NT2/D1 (cell line): ENCODE results near the gene HK1.

Source experiments
- DNase-seq: peaks from one replicate; pipeline ENCODE4 v3.0.0-alpha.2; 2011; ENCODE audit warnings: low read depth, low spot score
- H3K27me3 ChIP-seq: 2 replicates; pipeline ENCODE4 v1.6.0; 2011; ENCODE audit warnings: mild to moderate bottlenecking; ENCODE audit not compliant: insufficient read length, insufficient read depth
- H3K36me3 ChIP-seq: 2 replicates; pipeline ENCODE4 v1.6.1; 2011; ENCODE audit warnings: mild to moderate bottlenecking, low read length, mixed read lengths; ENCODE audit not compliant: insufficient read depth, insufficient read length
- H3K4me1 ChIP-seq: 2 replicates; pipeline ENCODE4 v1.5.1; 2011; ENCODE audit not compliant: insufficient read depth, insufficient read length
- H3K4me3 ChIP-seq: 2 replicates; pipeline ENCODE4 v1.5.1; 2011; ENCODE audit warnings: low read depth; ENCODE audit not compliant: insufficient read length
- H3K9ac ChIP-seq: 2 replicates; pipeline ENCODE4 v1.6.0; 2011; ENCODE audit warnings: low read depth; ENCODE audit not compliant: insufficient read length
- H3K9me3 ChIP-seq: 2 replicates; pipeline ENCODE4 v1.5.1; 2011; ENCODE audit warnings: mild to moderate bottlenecking, low read length; ENCODE audit not compliant: insufficient read depth
- SUZ12 ChIP-seq: IDR thresholded peaks from 2 replicates; pipeline ENCODE4 v1.6.1; 2011; ENCODE audit not compliant: insufficient read length, insufficient read depth; ENCODE audit errors: extremely low read depth
- YY1 ChIP-seq: IDR thresholded peaks from 2 replicates; pipeline ENCODE4 v1.6.1; 2011; ENCODE audit not compliant: insufficient read length, insufficient read depth
- ZNF274 ChIP-seq: IDR thresholded peaks from 2 replicates; pipeline ENCODE4 v1.6.1; 2011; ENCODE audit warnings: mild to moderate bottlenecking, low read depth, low read length

HK1 gene

DNA sequence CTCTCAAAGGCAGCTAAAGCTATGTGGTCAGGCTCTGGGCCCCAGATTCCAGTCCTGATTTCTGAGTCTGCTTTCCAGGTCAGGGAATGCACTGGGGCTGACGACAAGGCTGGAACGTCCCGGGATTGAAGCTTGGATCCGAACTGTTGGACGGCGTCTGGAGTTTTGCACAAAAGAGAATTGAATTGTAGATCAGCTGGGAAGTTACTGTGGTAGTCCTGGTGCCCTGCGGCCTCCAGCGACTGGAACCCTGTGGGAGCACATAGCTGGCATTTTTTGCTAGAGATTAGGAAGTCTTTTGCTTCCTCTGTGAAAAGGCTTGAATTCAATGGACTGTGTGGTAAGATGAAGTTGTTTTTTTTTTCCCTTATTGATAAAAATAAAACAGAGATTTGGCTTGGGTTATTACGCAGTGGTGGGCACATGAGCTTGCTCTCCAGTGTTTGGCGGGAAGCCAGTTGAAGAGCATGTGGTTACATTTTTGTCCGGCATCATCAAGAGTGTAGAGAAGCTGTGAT, at the start of gene HK1:
Gene HK1 (plus strand): TSS at position 51 of the 518 bp plus-strand sequence.
- no peaks in the 10 kb centered on the region for H3K9me3 ChIP-seq
- no peaks in the 10 kb centered on the region for H3K36me3 ChIP-seq
- TF ChIP-seq ZNF274, result no peak
- no peak for TF ChIP-seq SUZ12
- no peak for TF ChIP-seq YY1
- no peaks in the 10 kb centered on the region for H3K4me1 ChIP-seq
- H3K4me3 ChIP-seq, result no peak within 1 kb of the TSS
- peak; percentile 16 for DNase-seq
- no peaks in the 10 kb centered on the region for H3K27me3 ChIP-seq
- H3K9ac ChIP-seq, result no peak within 1 kb of the TSS

DNA sequence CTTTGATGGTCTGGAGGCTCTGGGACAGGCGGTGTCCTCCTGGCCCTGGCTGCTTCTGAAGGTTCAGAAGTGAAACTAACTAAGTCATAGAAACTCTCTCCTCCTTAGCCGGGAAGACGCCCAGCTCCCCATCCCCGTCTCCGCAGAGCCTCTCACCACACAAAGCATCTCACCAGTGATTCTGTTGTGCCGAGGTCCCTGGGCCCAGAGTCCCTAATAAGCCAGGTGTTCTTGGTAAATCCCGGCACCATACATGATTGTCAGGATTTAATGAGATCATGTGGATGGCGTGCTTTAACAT, 48.7 kb upstream of the HK1 start:
- Histone ChIP-seq H3K9me3 (no peaks in the 10 kb centered on the region), H3K27me3 (no peaks in the 10 kb centered on the region), H3K36me3 (no peaks in the 10 kb centered on the region), H3K4me1 (peaks cover 5% of the 10 kb centered on the region), H3K4me3 (no peak overlapping the region), H3K9ac (no peak overlapping the region)
- TF ChIP-seq SUZ12, result no peak
- DNase-seq, result no peak

DNA sequence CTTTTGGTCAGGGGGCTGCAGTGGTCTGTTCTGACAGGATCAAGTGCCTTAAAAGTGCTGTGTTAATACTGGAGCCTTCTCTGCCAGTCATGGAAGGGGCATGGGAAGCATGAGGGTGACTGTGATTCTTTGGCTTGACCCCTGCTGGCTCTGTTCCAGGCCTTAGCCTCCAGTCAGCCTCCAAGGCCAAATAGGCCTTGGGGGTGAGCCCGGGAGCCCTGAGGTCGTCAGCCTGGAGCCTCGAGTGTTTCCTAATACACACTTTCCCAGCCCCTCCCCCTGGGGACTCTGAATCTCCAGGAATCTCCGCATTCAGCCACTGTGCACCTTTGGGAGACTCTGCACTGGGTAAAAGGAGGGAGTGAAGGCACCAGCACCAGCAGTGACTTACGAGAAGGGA, 48.2 kb upstream of the HK1 start:
- no peaks in the 10 kb centered on the region for H3K27me3 ChIP-seq
- H3K9me3 ChIP-seq, result no peaks in the 10 kb centered on the region
- DNase-seq, result no peak
- H3K4me1 ChIP-seq, result peaks cover 5% of the 10 kb centered on the region
- no peaks in the 10 kb centered on the region for H3K36me3 ChIP-seq
- TF ChIP-seq YY1, result no peak
- TF ChIP-seq SUZ12, result no peak
- no peak for TF ChIP-seq ZNF274
- no peak overlapping the region for H3K4me3 ChIP-seq
- H3K9ac ChIP-seq, result no peak overlapping the region

DNA sequence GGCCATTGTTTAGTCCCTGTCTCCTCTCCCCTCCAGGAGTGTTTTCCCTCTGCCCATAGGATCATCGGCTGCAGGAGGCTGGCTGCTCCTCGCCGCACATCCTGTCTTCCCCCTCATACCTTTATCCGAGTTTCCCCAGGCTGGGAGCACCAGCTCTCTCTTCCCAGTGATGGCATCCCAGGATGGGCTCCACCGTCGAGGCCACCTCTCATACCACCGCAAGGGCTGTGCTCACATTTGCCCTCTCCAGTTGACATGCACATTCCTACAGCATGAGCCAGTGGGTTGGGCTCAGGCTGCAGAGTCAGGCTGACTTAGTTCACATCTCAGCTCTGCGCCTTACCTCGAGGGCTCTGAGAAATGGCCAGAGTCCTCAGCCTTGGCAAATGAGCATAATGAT, 46.0 kb upstream of the HK1 start:
- DNase-seq, result peak; percentile 33
- no peaks in the 10 kb centered on the region for H3K27me3 ChIP-seq
- TF ChIP-seq ZNF274, result no peak
- TF ChIP-seq SUZ12, result no peak
- TF ChIP-seq YY1, result no peak
- no peak overlapping the region for H3K4me3 ChIP-seq
- H3K9ac ChIP-seq, result no peak overlapping the region
- no peaks in the 10 kb centered on the region for H3K36me3 ChIP-seq
- peaks cover 5% of the 10 kb centered on the region for H3K4me1 ChIP-seq
- H3K9me3 ChIP-seq, result no peaks in the 10 kb centered on the region

DNA sequence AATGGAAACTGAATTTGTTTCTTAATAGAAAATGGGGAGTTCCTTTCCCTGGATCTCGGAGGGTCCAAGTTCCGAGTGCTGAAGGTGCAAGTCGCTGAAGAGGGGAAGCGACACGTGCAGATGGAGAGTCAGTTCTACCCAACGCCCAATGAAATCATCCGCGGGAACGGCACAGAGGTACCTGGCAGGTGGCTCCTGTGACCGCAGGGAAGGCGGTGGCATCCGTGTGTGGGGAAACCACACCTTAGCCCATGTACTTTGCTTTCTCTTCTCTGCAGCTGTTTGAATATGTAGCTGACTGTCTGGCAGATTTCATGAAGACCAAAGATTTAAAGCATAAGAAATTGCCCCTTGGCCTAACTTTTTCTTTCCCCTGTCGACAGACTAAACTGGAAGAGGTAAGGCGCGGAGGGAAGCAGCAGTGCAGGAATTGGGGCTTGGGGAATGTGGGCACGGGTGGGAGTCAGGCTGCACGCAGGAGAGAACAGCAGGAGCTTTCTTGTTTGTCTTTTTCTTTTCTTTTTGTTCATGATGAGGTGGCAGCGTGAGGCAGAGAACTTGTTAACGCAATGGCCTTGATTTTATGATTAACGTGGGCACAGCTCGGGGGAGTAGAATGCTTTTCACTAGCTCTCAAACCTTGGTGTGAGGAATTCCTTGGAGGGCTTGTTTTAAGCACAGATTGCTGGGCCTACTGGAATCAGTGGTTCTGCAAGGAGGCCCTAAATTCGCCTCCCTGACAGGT, 45.4 kb upstream of the HK1 start:
- H3K36me3 ChIP-seq, result no peaks in the 10 kb centered on the region
- no peak overlapping the region for H3K9ac ChIP-seq
- H3K4me1 ChIP-seq, result peaks cover 5% of the 10 kb centered on the region
- H3K9me3 ChIP-seq, result no peaks in the 10 kb centered on the region
- no peak for DNase-seq
- no peak overlapping the region for H3K4me3 ChIP-seq
- no peak for TF ChIP-seq ZNF274
- no peak for TF ChIP-seq YY1
- no peak for TF ChIP-seq SUZ12
- no peaks in the 10 kb centered on the region for H3K27me3 ChIP-seq

DNA sequence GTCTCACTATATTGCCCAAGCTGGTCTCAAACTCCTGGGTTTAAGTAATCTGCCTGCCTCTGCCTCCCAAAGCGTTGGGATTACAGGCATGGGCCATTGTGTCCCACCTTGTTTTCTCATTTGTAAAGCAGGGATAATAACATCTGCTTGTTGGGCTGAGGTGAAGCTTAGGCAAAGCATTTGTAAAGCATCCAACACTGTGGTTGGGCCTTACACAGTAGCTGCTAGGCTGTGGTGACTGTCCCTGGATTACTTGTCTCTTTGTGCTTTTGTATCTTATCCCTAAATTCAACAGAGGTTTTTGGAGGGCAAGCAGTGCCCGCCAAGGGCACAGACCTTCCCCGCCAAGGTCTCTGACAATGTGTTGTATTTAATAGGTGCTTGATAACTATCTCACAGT, 43.8 kb upstream of the HK1 start:
- Histone ChIP-seq H3K36me3 (no peaks in the 10 kb centered on the region), H3K4me3 (no peak overlapping the region), H3K4me1 (peaks cover 5% of the 10 kb centered on the region), H3K9ac (no peak overlapping the region), H3K9me3 (no peaks in the 10 kb centered on the region), H3K27me3 (no peaks in the 10 kb centered on the region)
- TF ChIP-seq SUZ12, result no peak
- no peak for TF ChIP-seq ZNF274
- TF ChIP-seq YY1, result no peak
- no peak for DNase-seq

DNA sequence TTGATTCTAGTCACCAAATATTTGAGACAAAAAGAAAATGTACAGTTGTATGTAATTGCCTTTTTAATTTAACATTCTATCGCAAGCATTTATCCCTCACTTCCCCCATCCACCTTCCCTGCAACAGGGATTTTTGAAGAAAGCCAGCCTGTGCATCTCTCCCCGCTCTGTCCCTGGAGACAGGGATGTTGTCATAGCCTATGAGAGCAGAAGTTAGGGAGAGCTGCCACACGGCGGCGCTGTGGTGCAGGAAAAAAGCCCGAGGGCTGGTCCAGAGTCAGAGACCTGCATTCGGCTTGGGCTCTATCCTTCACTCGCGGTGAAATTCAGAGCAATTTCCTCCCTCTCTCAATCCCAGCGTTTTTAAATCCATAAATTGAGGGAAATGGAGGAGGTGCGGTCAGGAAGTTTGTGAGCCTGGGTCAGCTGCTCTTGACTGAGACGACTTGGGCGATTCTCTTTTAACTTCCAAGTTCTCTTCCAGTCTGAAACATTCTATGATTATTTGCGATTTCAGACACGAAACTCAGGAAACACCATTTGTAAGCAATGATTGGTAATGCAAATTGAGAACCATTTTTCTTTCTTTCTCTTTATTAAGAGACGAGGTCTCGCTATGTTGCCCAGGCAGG, 40.7 kb upstream of the HK1 start:
- no peak for TF ChIP-seq SUZ12
- no peak for TF ChIP-seq YY1
- TF ChIP-seq ZNF274, result no peak
- Histone ChIP-seq H3K9ac (no peak overlapping the region), H3K36me3 (no peaks in the 10 kb centered on the region), H3K27me3 (no peaks in the 10 kb centered on the region), H3K4me3 (no peak overlapping the region), H3K9me3 (no peaks in the 10 kb centered on the region), H3K4me1 (peaks cover 5% of the 10 kb centered on the region)
- DNase-seq, result peak; percentile 65
